ENCODE data around the gene GPRC5C.

DNA sequence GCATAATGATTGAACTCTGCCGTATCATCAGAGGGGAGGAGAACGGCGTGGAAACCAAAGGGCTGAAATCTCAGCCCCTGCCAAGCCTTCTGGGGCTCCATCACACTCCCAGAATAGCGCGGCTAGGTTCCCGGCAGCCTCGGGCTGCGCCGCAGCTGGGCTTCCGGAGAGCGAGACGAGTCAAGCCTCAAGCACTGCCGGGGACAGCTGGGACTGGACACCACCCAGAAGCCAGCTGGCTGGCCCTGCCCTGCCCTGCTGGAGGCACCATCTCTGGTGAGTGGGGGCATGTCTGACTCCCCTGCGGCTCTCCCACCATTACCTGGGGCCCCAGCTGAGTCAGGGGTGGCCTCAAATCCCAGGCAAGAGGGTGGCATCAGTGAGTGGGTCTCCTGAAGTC is 7.2 kb upstream of the GPRC5C start:
- TF ChIP-seq, protein P1, sequence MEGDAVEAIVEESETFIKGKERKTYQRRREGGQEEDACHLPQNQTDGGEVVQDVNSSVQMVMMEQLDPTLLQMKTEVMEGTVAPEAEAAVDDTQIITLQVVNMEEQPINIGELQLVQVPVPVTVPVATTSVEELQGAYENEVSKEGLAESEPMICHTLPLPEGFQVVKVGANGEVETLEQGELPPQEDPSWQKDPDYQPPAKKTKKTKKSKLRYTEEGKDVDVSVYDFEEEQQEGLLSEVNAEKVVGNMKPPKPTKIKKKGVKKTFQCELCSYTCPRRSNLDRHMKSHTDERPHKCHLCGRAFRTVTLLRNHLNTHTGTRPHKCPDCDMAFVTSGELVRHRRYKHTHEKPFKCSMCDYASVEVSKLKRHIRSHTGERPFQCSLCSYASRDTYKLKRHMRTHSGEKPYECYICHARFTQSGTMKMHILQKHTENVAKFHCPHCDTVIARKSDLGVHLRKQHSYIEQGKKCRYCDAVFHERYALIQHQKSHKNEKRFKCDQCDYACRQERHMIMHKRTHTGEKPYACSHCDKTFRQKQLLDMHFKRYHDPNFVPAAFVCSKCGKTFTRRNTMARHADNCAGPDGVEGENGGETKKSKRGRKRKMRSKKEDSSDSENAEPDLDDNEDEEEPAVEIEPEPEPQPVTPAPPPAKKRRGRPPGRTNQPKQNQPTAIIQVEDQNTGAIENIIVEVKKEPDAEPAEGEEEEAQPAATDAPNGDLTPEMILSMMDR (IDR thresholded peaks at IDR 0.05): no peak
- TF ChIP-seq POLR2AphosphoS5 (IDR thresholded peaks at IDR 0.05) (no peak), POLR2A (IDR thresholded peaks at IDR 0.05) (no peak)
